ENCODE measurements around the gene PTPRD. TPM values are rescaled to one million over a fixed set of nuclear protein-coding genes. Genes with fewer than 3 reads are reported as not detected.

The PTPRD gene
- polyA plus RNA-seq, 1 experiment: 0.39 TPM

DNA sequence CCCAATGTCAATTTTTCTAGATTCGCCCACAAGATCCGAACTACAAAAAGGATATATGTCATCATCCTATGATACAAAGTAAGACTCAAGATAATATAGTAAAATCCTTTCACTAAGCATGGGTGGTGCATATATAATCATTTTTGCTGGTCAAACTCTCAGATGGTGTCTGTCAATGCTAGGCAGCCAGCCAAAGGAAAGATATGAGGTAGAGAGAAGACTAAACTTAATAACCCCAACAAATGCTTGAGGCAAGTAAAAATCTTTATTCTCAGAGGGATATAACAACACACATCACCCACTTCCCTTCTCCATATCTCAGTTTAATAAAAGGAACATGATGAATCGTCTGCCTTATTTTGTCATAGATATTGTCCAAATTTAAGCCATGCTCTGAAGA, 1972.0 kb downstream of the PTPRD start:
- TF ChIP-seq, protein P1, sequence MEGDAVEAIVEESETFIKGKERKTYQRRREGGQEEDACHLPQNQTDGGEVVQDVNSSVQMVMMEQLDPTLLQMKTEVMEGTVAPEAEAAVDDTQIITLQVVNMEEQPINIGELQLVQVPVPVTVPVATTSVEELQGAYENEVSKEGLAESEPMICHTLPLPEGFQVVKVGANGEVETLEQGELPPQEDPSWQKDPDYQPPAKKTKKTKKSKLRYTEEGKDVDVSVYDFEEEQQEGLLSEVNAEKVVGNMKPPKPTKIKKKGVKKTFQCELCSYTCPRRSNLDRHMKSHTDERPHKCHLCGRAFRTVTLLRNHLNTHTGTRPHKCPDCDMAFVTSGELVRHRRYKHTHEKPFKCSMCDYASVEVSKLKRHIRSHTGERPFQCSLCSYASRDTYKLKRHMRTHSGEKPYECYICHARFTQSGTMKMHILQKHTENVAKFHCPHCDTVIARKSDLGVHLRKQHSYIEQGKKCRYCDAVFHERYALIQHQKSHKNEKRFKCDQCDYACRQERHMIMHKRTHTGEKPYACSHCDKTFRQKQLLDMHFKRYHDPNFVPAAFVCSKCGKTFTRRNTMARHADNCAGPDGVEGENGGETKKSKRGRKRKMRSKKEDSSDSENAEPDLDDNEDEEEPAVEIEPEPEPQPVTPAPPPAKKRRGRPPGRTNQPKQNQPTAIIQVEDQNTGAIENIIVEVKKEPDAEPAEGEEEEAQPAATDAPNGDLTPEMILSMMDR (IDR thresholded peaks at IDR 0.05; ENCODE audit: insufficient read depth, low read depth, low read length): no peak
- DNase-seq (ENCODE audit: low read depth): no peak
- POLR2A ChIA-PET: no interaction called here
- Histone ChIP-seq H3K36me3 (ENCODE audit: control insufficient read depth, insufficient read depth, low read length) (no peaks in the 10 kb centered on the region), H3K4me3 (ENCODE audit: low read depth, low read length) (no peak overlapping the region), H3K27me3 (ENCODE audit: control insufficient read depth, insufficient read depth, low read length) (no peaks in the 10 kb centered on the region)
- CTCF ChIA-PET: no interaction called here

DNA sequence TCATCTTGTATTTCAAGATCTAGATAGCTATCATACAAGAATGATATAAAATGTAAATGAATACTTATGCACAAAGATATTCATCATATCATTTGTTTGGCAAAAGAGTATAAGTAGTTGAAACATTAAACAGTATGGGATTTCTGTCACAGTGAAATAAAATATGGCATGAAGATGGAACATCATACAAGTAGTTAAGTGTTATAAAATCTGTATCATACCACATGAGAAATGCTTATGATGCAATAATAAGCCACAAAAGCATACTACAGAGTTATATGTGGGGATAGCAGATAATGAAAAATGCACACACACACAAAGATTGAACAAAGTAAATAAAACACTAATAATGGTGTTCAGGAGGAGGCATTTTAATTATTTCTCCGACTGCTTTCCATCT, 1975.2 kb downstream of the PTPRD start:
- TF ChIP-seq, protein P1 (IDR thresholded peaks at IDR 0.05; ENCODE audit: insufficient read depth, low read depth, low read length): no peak
- no peak for DNase-seq (ENCODE audit: low read depth)
- H3K4me3 ChIP-seq (ENCODE audit: low read depth, low read length): no peak overlapping the region
- ChIA-PET POLR2A (no interaction called here), CTCF (no interaction called here)
- no peaks in the 10 kb centered on the region for H3K36me3 ChIP-seq (ENCODE audit: control insufficient read depth, insufficient read depth, low read length)
- H3K27me3 ChIP-seq (ENCODE audit: control insufficient read depth, insufficient read depth, low read length): no peaks in the 10 kb centered on the region

DNA sequence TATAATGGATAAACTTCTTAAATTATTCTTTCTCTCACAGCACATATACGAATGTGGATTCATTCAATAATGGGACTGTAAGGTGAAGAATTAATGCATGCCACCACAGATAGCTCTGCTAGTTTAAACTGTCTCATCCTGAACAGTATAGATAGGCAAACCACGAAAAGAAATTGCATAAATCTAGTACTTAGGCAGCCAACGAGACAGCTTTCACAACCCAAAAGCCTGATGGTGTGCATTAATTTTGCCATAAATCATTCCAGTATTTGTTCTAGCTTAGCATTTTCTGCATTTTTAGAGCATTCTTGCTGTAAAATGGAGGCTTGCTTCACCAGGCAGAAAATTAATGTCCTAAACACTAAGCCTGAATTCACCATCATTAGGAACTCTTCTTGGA, 1979.0 kb downstream of the PTPRD start:
- Histone ChIP-seq H3K36me3 (ENCODE audit: control insufficient read depth, insufficient read depth, low read length) (no peaks in the 10 kb centered on the region), H3K27me3 (ENCODE audit: control insufficient read depth, insufficient read depth, low read length) (no peaks in the 10 kb centered on the region), H3K4me3 (ENCODE audit: low read depth, low read length) (no peak overlapping the region)
- DNase-seq (ENCODE audit: low read depth): no peak
- TF ChIP-seq, protein P1 (IDR thresholded peaks at IDR 0.05; ENCODE audit: insufficient read depth, low read depth, low read length): no peak
- ChIA-PET POLR2A (no interaction called here), CTCF (no interaction called here)

DNA sequence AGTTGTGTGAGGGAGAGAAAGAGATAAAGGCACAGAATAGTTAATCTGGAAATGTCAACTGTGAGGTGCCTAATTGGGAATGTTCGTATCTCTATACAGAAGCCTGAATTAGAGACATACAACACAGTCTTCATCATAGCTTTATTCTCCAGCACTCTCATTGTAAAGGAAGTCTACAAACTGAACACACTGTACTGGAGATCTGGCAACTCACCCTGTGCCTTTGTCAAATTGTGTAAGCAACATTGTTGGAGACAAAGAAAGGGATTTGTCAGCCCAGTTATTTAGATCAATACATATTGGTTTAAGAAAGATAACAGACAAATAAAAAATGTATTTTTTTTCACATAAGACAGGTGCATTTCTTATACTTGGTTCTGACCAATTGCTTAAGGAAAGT, 1980.3 kb downstream of the PTPRD start:
- no peaks in the 10 kb centered on the region for H3K27me3 ChIP-seq (ENCODE audit: control insufficient read depth, insufficient read depth, low read length)

DNA sequence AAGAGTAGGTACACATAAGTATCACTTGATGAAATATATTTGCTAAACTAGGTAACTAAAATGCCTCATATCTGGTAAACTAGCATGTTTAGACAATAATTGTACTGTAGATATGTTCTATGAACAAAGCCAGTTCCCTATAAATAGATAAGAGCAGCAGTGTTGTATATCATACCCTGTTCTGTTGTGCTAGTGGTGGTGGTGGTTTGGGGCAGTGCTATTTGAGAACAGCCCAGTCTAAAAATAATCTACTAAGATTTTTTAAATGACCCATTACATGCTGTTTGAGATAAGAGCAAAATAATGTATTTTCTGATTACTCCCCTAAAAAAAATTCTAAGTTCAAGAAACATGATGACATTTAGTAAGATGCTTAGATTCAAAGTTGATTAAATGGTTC, 1984.0 kb downstream of the PTPRD start:
- no peak overlapping the region for H3K4me3 ChIP-seq (ENCODE audit: low read depth, low read length)
- H3K27me3 ChIP-seq (ENCODE audit: control insufficient read depth, insufficient read depth, low read length): no peaks in the 10 kb centered on the region
- DNase-seq (ENCODE audit: low read depth): no peak
- no peaks in the 10 kb centered on the region for H3K36me3 ChIP-seq (ENCODE audit: control insufficient read depth, insufficient read depth, low read length)
- ChIA-PET CTCF (no interaction called here), POLR2A (no interaction called here)
- TF ChIP-seq, protein P1 (IDR thresholded peaks at IDR 0.05; ENCODE audit: insufficient read depth, low read depth, low read length): no peak

More for the DNA sequence above, 1980.3 kb downstream of the PTPRD start:
- DNase-seq (ENCODE audit: low read depth): no peak
- TF ChIP-seq, protein P1 (IDR thresholded peaks at IDR 0.05; ENCODE audit: insufficient read depth, low read depth, low read length): no peak
- H3K4me3 ChIP-seq (ENCODE audit: low read depth, low read length): no peak overlapping the region
- no peaks in the 10 kb centered on the region for H3K36me3 ChIP-seq (ENCODE audit: control insufficient read depth, insufficient read depth, low read length)
- ChIA-PET CTCF (no interaction called here), POLR2A (no interaction called here)
